Measurements from ENCODE around the gene PARD3B. TPM values are rescaled to one million over a fixed set of nuclear protein-coding genes. Genes with fewer than 3 reads are reported as not detected.

The PARD3B gene
- total RNA-seq, 1 experiment from 2014 or later = 7.6 TPM

DNA sequence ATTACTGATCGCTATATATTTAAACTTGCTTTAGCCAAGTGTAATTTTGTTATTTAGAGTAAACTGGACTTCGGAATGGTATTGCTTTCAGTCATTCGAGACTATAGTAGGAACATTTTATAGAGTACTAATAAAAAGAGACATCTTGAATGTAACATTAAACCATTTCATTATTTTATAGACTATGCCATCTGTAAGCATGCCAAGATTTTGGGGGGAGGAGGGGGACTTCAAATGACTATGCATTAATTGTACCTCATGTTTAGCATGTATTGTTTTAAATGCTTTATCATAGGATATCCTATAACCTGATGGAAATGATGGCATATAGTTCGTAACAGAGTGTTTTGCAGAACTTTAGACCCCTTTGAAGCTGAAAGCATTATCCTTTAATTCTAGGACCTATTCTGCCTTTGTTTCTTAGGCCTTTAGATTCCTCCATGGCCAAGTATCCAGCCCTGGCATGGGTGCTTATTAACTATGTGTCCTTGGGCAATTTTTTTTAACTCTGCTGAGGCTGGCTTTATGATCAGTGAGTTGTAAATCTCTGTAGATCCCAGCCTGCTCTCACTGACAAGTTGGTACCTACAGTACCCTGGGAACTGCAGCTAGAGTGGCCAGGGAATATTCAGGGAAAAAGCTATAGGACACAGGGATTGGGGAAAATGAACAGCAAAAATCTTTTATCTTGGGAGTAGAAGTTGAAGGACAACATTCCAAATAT is 93.4 kb downstream of the PARD3B start:
- intact Hi-C loops (cut with micrococcal nuclease; ENCODE audit: unreplicated experiment) = no loop called here
- Histone ChIP-seq H3K27ac (ENCODE audit: low read depth, low read length, poor library complexity, severe bottlenecking) (no peak overlapping the region), H3K4me1 (ENCODE audit: insufficient read depth, low read length, poor library complexity, severe bottlenecking) (no peaks in the 10 kb centered on the region), H3K9me3 (ENCODE audit: low read depth, low read length, poor library complexity, severe bottlenecking) (no peaks in the 10 kb centered on the region), H3K4me3 (ENCODE audit: low read depth, low read length, poor library complexity, severe bottlenecking) (no peak overlapping the region), H3K36me3 (ENCODE audit: insufficient read depth, low read length, poor library complexity, severe bottlenecking) (no peaks in the 10 kb centered on the region), H3K27me3 (replicated peaks; ENCODE audit: insufficient read depth, low read depth, low read length, poor library complexity) (no peaks in the 10 kb centered on the region)
- ChIA-PET POLR2A (ENCODE audit: low non-redundant PET) (no interaction called here), CTCF (no interaction called here)
- DNase-seq (ENCODE audit: low spot score) = no peak
- no TSS peak for BruUV-seq (replicated peaks)
- no peak for TF ChIP-seq EZH2 (IDR thresholded peaks at IDR 0.05; ENCODE audit: borderline replicate concordance, low read depth, low read length, poor library complexity, severe bottlenecking)
- no peak for TF ChIP-seq CTCF (conservative IDR thresholded peaks at IDR 0.05; ENCODE audit: low read depth, low read length)

DNA sequence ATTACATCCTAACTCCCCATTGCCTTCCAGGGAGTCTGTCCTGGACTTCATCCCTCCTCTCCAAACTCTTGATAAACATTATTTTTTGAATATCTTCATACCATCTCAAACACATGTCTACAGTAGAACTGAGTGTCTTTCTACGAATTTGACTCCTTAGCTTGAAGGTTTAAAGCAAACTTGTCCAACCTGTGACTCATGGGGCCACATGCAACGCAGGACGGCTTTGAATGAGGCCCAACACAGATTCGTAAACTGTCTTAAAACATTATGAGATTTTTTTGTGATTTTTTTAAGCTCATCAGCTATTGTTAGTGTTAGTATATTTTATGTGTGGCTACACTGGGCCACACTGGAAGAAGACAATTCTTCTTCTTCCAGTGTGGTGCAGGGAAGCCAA is 98.1 kb downstream of the PARD3B start:
- H3K4me1 ChIP-seq (ENCODE audit: insufficient read depth, low read length, poor library complexity, severe bottlenecking) = peaks cover 5% of the 10 kb centered on the region
- intact Hi-C loops (cut with micrococcal nuclease; ENCODE audit: unreplicated experiment) = no loop called here
- H3K36me3 ChIP-seq (ENCODE audit: insufficient read depth, low read length, poor library complexity, severe bottlenecking) = no peaks in the 10 kb centered on the region
- TF ChIP-seq CTCF (conservative IDR thresholded peaks at IDR 0.05; ENCODE audit: low read depth, low read length) (no peak), EZH2 (IDR thresholded peaks at IDR 0.05; ENCODE audit: borderline replicate concordance, low read depth, low read length, poor library complexity, severe bottlenecking) (no peak)
- ChIA-PET POLR2A (ENCODE audit: low non-redundant PET) (interaction anchor here (0.6 kb wide), 1 partner anchor 1098 kb away, joined by 3 read pairs; no protein-coding TSS in a partner anchor), CTCF (no interaction called here)
- no TSS peak for BruUV-seq (replicated peaks)
- DNase-seq (ENCODE audit: low spot score) = no peak
- no peaks in the 10 kb centered on the region for H3K27me3 ChIP-seq (replicated peaks; ENCODE audit: insufficient read depth, low read depth, low read length, poor library complexity)
- H3K4me3 ChIP-seq (ENCODE audit: low read depth, low read length, poor library complexity, severe bottlenecking) = no peak overlapping the region
- H3K9me3 ChIP-seq (ENCODE audit: low read depth, low read length, poor library complexity, severe bottlenecking) = no peaks in the 10 kb centered on the region
- no peak overlapping the region for H3K27ac ChIP-seq (ENCODE audit: low read depth, low read length, poor library complexity, severe bottlenecking)

DNA sequence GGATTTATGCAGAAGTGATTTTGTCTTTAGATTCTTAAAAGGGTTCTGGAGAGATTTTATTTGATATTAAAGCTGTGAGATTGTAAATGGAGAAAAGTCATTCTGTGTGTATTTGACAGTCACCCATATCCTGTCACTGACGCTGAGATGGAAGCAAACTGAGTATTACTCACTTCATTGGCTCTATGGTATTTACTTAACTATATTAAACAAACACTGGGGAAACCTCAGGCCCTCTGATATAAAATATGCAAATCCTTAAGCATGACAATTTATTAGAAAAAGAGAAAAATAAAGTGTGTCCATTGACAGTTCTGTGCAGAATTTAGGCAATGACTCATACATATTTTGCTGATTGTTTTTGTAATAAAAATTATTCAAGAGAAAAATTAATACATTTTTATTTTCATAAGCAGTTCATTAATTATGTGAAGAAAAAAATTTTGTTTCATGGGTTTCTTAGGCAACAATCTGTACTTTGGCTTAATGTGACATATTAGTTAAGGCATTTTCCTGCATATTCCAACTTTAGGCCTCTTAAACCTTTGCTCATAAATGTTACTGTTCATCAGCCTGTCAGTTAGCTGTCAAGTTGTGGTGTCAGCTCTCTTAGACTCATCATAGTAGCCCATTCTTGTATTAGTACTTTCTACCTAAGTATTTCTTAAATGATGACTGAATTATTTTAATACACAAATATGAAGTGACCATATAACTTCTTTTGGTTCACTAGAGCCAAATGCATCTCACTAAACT is 99.9 kb downstream of the PARD3B start:
- ChIA-PET POLR2A (ENCODE audit: low non-redundant PET) (no interaction called here), CTCF (no interaction called here)
- no peak for TF ChIP-seq EZH2 (IDR thresholded peaks at IDR 0.05; ENCODE audit: borderline replicate concordance, low read depth, low read length, poor library complexity, severe bottlenecking)
- no peak for TF ChIP-seq CTCF (conservative IDR thresholded peaks at IDR 0.05; ENCODE audit: low read depth, low read length)
- Histone ChIP-seq H3K27me3 (replicated peaks; ENCODE audit: insufficient read depth, low read depth, low read length, poor library complexity) (no peaks in the 10 kb centered on the region), H3K27ac (ENCODE audit: low read depth, low read length, poor library complexity, severe bottlenecking) (no peak overlapping the region), H3K4me3 (ENCODE audit: low read depth, low read length, poor library complexity, severe bottlenecking) (no peak overlapping the region), H3K4me1 (ENCODE audit: insufficient read depth, low read length, poor library complexity, severe bottlenecking) (peaks cover 5% of the 10 kb centered on the region), H3K36me3 (ENCODE audit: insufficient read depth, low read length, poor library complexity, severe bottlenecking) (no peaks in the 10 kb centered on the region), H3K9me3 (ENCODE audit: low read depth, low read length, poor library complexity, severe bottlenecking) (no peaks in the 10 kb centered on the region)
- no TSS peak for BruUV-seq (replicated peaks)
- DNase-seq (ENCODE audit: low spot score) = peak; percentile 21
- intact Hi-C loops (cut with micrococcal nuclease; ENCODE audit: unreplicated experiment) = no loop called here

Data from A673 (cell line).